Measurements from ENCODE around the gene GTF3A. TPM values are rescaled to one million over a fixed set of nuclear protein-coding genes. Genes with fewer than 3 reads are reported as not detected.

GTF3A gene
- total and polyA plus RNA-seq, 4 donors: 66.4 to 144 (median 96.7) TPM

DNA sequence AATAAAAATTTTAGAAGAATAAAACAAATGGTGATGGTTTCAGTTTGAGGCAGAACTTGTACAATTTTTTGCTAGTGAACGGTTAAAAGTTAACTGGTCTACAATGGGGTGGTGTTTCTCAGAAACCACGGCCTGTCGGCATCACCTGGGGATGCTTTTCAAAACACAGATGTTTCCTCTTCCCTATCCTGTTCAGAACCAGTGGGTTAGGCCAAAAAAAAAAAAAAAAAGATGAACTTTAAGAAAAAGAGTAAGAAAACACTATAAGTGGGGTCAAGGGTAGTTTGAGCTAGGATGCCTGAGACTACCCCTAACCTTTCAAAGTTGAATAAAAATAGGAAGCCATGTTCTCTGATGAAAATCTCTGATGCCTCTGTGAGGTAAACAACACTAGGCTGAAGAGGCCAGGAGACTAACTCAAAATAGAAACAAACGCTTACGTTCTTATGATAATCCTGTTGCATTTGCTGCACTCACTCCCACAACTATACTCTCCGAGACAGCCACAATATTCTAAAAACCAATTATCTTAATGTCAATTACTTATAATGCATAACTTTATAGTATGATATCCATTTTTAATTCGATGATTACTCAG, 22.7 kb downstream of the GTF3A start:
- DNase-seq (ENCODE audit: low spot score): no peak
- Histone ChIP-seq H3K9ac (ENCODE audit: low read depth in 1 of 2, low read length in 2 of 2) (no peak overlapping the region), H3K36me3 (ENCODE audit: control insufficient read depth in 4 of 4, insufficient read depth in 3 of 4, low read depth in 1 of 4, low read length in 3 of 4) (peaks cover 0 to 2% (median under 1%) of the 10 kb centered on the region in 4 donors), H3K9me3 (ENCODE audit: control insufficient read depth in 4 of 4, low read length in 3 of 4) (no peaks in the 10 kb centered on the region), H3K4me3 (ENCODE audit: low read depth in 1 of 3, low read length in 3 of 3) (no peak overlapping the region), H3K4me1 (ENCODE audit: control insufficient read depth in 4 of 4, insufficient read depth in 4 of 4, low read length in 3 of 4) (peaks cover 6 to 26% (median 11%) of the 10 kb centered on the region in 4 donors), H3K27ac (ENCODE audit: low read depth in 1 of 2, low read length in 2 of 2) (no peak overlapping the region), H3K27me3 (ENCODE audit: control insufficient read depth in 4 of 4, insufficient read depth in 4 of 4, low read length in 3 of 4) (no peaks in the 10 kb centered on the region)
- TF ChIP-seq GABPA (IDR thresholded peaks at IDR 0.05 in 1 of 2, conservative IDR thresholded peaks at IDR 0.05 in 1 of 2): no peak
- no peak for TF ChIP-seq FOXA1 (IDR thresholded peaks at IDR 0.05)
- TF ChIP-seq RXRA (IDR thresholded peaks at IDR 0.05): no peak
- no peak for TF ChIP-seq SP1 (IDR thresholded peaks at IDR 0.05)
- TF ChIP-seq JUND (IDR thresholded peaks at IDR 0.05): no peak
- no peak for TF ChIP-seq FOXA2 (IDR thresholded peaks at IDR 0.05)
- TF ChIP-seq NR2F2 (IDR thresholded peaks at IDR 0.05): no peak
- TF ChIP-seq, protein P1, sequence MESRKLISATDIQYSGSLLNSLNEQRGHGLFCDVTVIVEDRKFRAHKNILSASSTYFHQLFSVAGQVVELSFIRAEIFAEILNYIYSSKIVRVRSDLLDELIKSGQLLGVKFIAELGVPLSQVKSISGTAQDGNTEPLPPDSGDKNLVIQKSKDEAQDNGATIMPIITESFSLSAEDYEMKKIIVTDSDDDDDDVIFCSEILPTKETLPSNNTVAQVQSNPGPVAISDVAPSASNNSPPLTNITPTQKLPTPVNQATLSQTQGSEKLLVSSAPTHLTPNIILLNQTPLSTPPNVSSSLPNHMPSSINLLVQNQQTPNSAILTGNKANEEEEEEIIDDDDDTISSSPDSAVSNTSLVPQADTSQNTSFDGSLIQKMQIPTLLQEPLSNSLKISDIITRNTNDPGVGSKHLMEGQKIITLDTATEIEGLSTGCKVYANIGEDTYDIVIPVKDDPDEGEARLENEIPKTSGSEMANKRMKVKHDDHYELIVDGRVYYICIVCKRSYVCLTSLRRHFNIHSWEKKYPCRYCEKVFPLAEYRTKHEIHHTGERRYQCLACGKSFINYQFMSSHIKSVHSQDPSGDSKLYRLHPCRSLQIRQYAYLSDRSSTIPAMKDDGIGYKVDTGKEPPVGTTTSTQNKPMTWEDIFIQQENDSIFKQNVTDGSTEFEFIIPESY (IDR thresholded peaks at IDR 0.05): no peak
- TF ChIP-seq EGR1 (IDR thresholded peaks at IDR 0.05; ENCODE audit: low read depth in 2 of 2): no peak
- TF ChIP-seq RAD21 (IDR thresholded peaks at IDR 0.05): no peak
- no peak for TF ChIP-seq TAF1 (conservative IDR thresholded peaks at IDR 0.05)
- no peak for TF ChIP-seq YY1 (IDR thresholded peaks at IDR 0.05)
- WGBS: 79% methylated on average over 7 of the region's 7 CpGs

DNA sequence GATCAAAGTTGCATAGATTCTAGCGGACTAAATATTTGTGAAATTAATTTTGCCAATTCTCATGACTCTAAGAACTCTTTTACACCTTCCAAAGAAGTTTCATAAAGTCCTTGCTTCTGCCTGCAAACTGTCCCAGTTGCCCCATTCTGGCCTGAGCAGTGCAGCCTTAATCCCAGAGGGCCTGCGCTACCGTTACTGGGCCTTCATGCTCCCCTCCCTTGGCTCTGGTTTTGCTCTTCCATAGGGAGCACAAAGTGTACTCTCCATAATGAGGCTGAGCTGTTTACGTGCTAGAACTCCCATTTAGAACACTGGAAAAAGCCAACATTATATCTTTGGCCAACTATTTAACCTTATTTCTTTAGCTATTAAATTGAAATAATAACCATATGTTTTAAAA, 23.9 kb downstream of the GTF3A start:
- WGBS: 90% methylated on average over 4 of the region's 4 CpGs
- Histone ChIP-seq H3K4me3 (ENCODE audit: low read depth in 1 of 3, low read length in 3 of 3) (no peak overlapping the region), H3K9ac (ENCODE audit: low read depth in 1 of 2, low read length in 2 of 2) (no peak overlapping the region), H3K27ac (ENCODE audit: low read depth in 1 of 2, low read length in 2 of 2) (no peak overlapping the region), H3K27me3 (ENCODE audit: control insufficient read depth in 4 of 4, insufficient read depth in 4 of 4, low read length in 3 of 4) (no peaks in the 10 kb centered on the region), H3K4me1 (ENCODE audit: control insufficient read depth in 4 of 4, insufficient read depth in 4 of 4, low read length in 3 of 4) (peaks cover 6 to 26% (median 11%) of the 10 kb centered on the region in 4 donors), H3K9me3 (ENCODE audit: control insufficient read depth in 4 of 4, low read length in 3 of 4) (no peaks in the 10 kb centered on the region), H3K36me3 (ENCODE audit: control insufficient read depth in 4 of 4, insufficient read depth in 3 of 4, low read depth in 1 of 4, low read length in 3 of 4) (peaks cover 0 to under 1% (median 0%) of the 10 kb centered on the region in 4 donors)
- TF ChIP-seq RAD21 (IDR thresholded peaks at IDR 0.05) (no peak), NR2F2 (IDR thresholded peaks at IDR 0.05) (no peak), HNF4A (conservative IDR thresholded peaks at IDR 0.05) (no peak), HNF4G (IDR thresholded peaks at IDR 0.05) (no peak), YY1 (IDR thresholded peaks at IDR 0.05) (no peak), FOXA1 (IDR thresholded peaks at IDR 0.05) (no peak), EGR1 (IDR thresholded peaks at IDR 0.05; ENCODE audit: low read depth in 2 of 2) (no peak), RXRA (IDR thresholded peaks at IDR 0.05) (no peak), TAF1 (conservative IDR thresholded peaks at IDR 0.05) (no peak), GABPA (IDR thresholded peaks at IDR 0.05 in 1 of 2, conservative IDR thresholded peaks at IDR 0.05 in 1 of 2) (no peak), SP1 (IDR thresholded peaks at IDR 0.05) (no peak), FOXA2 (IDR thresholded peaks at IDR 0.05) (no peak)
- TF ChIP-seq, protein P2, sequence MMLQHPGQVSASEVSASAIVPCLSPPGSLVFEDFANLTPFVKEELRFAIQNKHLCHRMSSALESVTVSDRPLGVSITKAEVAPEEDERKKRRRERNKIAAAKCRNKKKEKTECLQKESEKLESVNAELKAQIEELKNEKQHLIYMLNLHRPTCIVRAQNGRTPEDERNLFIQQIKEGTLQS (IDR thresholded peaks at IDR 0.05): no peak
- TF ChIP-seq, protein P3, sequence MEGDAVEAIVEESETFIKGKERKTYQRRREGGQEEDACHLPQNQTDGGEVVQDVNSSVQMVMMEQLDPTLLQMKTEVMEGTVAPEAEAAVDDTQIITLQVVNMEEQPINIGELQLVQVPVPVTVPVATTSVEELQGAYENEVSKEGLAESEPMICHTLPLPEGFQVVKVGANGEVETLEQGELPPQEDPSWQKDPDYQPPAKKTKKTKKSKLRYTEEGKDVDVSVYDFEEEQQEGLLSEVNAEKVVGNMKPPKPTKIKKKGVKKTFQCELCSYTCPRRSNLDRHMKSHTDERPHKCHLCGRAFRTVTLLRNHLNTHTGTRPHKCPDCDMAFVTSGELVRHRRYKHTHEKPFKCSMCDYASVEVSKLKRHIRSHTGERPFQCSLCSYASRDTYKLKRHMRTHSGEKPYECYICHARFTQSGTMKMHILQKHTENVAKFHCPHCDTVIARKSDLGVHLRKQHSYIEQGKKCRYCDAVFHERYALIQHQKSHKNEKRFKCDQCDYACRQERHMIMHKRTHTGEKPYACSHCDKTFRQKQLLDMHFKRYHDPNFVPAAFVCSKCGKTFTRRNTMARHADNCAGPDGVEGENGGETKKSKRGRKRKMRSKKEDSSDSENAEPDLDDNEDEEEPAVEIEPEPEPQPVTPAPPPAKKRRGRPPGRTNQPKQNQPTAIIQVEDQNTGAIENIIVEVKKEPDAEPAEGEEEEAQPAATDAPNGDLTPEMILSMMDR (IDR thresholded peaks at IDR 0.05; ENCODE audit: low read depth, low read length, missing input control): no peak
- DNase-seq (ENCODE audit: low spot score): no peak

All from liver (tissue), 9 donors.